Activated CD8-positive, alpha-beta memory T cell treated with anti-CD3 and anti-CD28 coated beads, Interleukin-2, amount 50 U/mL, for 1 hour (primary cell): ENCODE measurements around the gene RGL2.
"Not testable (repeated sequence)": the region's sequence is repeated elsewhere in the genome, so short reads cannot be mapped to it uniquely, and the experiment has no call there.

ENCODE experiments used
- DNase-seq: peaks from one replicate; pipeline ENCODE4 v3.0.0-alpha.2; 2020; ENCODE audit errors: extremely low read depth

Gene RGL2, protein sequence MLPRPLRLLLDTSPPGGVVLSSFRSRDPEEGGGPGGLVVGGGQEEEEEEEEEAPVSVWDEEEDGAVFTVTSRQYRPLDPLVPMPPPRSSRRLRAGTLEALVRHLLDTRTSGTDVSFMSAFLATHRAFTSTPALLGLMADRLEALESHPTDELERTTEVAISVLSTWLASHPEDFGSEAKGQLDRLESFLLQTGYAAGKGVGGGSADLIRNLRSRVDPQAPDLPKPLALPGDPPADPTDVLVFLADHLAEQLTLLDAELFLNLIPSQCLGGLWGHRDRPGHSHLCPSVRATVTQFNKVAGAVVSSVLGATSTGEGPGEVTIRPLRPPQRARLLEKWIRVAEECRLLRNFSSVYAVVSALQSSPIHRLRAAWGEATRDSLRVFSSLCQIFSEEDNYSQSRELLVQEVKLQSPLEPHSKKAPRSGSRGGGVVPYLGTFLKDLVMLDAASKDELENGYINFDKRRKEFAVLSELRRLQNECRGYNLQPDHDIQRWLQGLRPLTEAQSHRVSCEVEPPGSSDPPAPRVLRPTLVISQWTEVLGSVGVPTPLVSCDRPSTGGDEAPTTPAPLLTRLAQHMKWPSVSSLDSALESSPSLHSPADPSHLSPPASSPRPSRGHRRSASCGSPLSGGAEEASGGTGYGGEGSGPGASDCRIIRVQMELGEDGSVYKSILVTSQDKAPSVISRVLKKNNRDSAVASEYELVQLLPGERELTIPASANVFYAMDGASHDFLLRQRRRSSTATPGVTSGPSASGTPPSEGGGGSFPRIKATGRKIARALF

DNA sequence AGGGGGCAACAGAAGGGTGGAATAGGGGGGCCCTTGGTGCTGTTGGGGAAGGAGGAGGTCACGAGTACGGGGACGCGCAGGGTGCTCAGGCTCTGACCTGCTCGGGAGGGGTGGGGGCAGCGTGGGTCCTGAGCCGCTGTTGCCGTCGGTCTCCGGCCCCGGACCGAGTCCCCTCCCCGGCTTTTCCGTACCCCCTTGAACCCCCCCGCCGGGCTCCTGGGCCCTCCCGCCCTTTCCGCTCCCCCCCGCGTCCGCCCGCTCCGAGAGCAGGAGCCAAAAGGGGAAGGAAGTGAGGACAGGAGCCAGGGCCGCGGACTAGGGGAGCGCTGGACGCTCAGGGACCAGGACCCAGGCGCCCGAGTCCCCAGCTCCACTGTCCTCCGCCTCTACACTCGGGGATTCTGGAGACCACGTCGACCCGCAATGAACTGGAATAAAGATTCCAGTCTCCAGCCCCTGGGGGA lies at the start of gene RGL2:
Gene RGL2, minus strand, starts transcription at position 170 of the 464 bp plus-strand sequence. CDS start 332 bp downstream, outside the sequence.
- no peak for DNase-seq

DNA sequence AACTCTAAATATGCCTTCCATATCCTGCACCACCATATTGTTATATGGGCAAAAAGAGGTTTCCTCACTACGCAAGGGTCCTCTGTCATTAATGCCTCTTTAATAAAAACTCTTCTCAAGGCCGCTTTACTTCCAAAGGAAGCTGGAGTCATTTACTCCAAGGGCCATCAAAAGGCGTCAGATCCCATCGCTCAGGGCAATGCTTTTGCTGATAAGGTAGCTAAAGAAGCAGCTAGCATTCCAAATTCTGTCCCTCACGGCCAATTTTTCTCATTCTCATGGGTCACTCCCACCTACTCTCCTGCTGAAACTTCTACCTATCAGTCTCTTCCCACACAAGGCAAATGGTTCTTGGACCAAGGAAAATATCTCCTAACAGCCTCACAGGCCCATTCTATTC lies 49.1 kb upstream of the RGL2 start:
- no peak for DNase-seq

DNA sequence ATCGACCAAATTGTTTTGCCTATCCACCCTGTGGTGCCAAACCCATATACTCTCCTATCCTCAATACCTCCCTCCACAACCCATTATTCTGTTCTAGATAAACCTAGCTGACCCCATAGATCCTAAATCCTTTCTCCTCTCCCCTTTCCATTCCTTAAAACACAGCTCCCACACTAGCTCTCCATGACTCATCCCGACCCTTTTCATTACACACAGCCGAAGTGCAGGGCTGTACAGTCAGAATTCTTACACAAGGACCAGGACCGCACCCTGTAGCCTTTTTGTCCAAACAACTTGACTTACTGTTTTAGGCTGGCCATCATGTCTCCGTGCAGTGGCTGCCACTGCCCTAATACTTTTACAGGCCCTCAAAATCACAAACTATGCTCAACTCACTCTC lies 48.2 kb upstream of the RGL2 start:
- not testable (repeated sequence) for DNase-seq

- peak; percentile 54 for DNase-seq
Observed at GRCh38 chr6:33344701-33345697, 46.3 kb upstream of the RGL2 start.

GRCh38 chr6:33343953-33344611 lies 45.3 kb upstream of the RGL2 start:
- peak; percentile 71 for DNase-seq

DNA sequence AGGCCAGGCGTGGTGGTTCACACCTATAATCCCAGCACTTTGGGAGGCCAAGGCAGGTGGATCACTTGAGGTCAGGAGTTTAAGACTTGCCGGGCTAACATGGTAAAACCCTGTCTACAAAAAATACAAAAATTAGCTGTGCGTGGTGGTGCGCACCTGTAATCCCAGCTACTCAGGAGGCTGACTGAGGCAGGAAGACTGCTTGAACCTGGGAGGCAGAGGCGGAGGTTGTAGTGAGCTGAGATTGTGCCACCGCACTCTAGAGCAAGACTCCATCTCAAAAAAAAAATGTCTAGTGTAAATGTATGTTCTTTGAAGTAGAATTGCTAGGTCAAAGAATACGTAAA lies 44.8 kb upstream of the RGL2 start:
- DNase-seq = not testable (repeated sequence)

DNA sequence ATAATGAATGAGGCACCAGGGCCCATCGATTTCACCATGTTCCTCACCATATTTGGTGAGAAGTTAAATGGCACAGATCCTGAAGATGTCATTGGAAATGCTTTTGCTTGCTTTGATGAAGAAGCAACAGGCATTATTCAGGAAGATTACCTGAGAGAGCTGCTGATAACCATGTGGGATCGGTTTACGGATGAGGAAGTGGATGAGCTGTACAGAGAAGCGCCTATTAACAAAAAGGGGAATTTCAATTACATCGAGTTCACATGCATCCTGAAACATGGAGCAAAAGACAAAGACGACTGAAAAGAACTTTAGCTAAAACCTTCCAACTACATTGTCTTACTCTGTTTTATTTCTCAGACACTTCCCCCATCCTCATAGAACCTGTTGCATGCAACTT lies 40.5 kb upstream of the RGL2 start:
- no peak for DNase-seq

DNA sequence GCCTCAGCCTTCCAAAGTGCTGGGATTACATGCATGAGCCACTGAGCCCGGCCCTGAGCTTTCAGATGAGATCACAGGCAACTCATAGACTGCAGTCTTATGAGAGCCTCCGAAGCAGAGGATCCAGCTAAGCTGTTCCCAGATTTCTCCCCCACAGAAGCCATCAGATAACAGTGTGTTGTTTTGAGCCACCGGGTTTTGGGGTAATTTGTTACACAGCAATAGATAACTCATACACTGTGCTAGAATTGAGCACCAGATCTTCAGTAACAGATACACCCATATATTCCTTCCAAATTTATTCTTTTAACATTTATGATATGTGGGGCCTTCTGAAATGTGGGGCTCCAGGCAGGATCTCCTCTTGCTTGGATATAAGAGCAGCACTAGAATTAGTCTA lies 37.8 kb upstream of the RGL2 start:
- DNase-seq = no peak

DNA sequence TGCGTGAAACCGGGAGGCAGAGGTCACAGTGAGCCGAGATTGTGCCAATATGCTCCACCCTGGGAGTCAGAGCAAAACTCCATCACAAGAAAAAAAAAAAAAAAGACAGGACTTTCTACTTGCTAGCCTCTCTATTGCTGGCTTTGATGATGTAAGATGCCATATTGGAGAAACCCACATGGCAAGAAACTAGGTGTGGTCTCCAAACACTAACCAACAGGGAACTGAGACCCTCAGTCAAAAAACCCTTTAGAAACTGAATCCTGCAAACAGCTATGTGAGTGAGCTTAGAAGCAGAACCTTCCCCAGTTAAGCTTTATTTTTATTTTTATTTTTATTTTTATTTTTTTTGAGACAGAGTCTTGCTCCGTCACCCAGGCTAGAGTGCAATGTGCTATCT lies 37.2 kb upstream of the RGL2 start:
- no peak for DNase-seq

DNA sequence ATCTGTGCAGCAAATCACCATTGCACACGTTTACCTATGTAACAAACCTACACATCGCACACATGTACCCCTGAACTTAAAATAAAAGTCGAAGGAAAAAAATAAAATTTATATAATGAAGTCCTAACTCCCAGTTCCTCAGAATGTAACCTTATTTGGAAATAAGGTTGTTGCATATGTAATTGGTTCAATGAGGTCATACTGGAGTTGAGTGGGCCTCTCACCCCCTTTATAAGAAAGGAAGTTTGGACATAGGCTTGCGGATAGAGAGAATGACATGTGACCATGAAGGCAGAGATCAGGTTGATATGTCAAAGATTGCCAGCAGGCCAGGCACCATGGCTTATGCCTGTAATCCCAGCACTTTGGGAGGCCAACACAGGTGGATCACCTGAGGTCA lies 34.9 kb upstream of the RGL2 start:
- DNase-seq = no peak

DNA sequence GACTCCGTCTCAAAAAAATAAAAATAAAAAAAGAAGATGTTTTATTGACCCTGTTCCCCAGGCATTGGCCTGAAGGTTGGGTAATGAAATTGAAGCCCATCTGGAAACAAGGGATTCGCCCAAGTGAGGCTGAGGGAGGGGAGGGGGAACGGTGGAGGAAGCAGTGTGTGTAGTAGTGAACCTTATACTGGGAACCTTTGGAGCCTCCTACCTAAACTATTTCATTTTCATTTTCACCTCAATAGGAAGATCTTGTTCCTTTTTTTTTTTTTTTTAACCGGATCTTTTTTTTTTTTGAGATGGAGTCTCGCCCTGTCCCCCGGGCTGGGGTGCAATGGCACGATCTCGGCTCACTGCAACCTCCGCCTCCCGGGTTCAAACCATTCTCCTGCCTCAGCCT lies 32.0 kb upstream of the RGL2 start:
- no peak for DNase-seq

GRCh38 chr6:33329058-33329457 lies 30.3 kb upstream of the RGL2 start:
- DNase-seq = no peak

DNA sequence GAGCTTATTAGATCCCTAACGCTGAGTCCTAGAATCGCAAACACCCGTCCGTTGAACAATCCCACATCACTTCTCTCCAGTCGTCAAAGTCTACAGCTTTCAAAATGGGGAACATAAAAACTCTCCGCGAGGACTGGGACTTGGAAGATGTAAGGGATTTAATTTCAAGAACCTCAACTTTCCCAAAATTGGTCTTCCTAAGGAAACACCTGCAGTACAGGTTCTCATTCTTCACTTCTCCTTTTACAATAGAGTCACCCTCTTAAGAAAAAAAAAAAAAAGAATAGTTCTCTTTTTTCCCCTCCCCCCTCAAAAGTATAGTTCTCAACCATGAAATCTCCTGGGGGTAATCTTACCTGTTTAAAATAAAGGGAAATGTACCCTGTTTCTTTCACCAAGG lies 25.4 kb upstream of the RGL2 start:
- no peak for DNase-seq

- no peak for DNase-seq
Observed at GRCh38 chr6:33323623-33323948, 24.8 kb upstream of the RGL2 start.

- no peak for DNase-seq
Observed at GRCh38 chr6:33321227-33321626, 22.5 kb upstream of the RGL2 start.

DNA sequence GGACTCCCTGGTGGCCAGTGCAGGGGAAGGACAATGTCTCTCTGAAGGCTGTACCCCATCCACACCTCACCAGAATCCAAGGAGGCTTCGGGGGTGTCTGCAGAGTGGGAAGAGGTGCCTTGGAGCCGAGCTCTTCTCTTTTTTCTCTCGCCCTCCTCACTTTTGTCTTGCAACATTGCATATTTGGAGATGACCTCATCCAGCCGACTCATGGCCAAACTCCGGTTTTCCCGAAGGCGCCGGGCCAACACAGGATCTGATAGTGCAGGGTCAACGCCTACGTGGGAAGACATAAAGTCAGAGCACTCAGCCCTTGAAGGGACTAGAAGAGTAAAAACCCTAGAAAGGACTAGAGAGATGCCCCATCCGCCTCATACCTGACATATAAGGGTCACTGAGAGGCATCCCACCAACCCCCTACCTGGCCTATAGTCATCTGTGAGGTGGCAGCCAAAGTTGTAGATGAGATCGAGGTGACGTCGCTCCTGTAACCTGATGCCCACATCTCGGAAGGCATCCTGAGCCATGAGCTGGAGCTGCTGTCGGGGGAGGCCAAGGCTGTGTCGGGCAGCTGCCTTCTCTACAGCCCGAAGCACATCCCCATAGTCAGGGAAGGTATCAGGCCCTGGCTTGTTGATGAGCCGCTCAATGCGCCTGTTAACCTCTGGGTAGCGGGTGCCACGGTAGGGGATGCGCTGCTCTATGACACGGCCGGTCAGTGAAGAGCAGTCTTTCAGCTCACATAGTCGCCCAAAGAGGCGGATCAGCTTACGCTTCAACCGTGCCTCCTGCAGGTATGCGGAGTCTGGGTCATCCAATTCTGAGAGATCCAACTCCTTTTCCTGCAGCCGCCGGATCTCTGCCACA lies 21.8 kb upstream of the RGL2 start:
- DNase-seq = no peak

DNA sequence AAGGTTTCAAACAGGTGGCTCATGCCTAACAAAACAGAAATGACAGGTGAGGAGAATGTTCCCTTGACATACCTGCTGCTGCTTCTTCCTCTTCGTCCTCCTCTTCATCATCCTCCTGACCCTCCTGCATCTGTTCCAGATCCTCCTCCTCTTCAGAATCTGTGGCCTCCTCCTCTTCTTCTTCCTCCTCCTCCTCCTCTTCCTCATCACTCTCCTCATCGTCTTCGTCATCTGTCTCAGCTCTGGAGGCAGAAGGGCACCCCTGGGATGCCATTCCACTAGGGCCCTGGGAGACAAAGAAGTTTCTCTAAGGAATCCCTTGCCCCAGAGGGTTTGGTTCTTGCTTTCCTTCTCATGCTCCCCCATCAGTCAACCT lies 21.2 kb upstream of the RGL2 start:
- DNase-seq = no peak

DNA sequence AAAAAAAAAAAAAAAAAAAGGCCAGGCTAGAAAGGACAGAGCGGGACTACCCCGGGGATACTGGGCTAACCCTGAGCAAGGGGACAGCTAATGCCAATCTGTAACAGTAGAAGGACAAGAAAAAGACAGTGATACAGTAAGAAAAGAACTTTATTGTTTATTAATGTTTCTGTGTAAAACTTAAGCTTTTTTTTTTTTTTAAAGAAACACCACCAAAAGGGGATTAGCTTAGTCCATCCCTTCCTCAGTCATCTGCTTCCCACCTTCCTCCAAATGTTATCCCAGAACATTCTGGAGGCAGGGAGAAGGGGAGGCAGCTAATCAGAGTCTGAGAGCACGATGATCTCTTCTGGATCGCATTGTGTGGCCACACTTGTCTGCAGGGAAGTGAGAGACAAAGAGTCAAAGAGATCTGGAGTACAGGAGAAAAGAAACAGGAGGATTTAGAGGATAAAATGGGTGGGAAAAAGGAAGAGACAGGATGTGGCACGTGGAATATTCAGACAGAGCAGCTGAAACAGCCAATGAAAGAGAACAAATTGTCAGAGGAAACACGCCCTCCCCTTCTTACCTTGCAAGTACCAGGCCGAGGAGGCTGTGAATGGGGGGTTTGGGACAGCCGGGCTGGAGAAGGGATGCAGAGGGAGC lies 19.8 kb upstream of the RGL2 start:
- DNase-seq = no peak

DNA sequence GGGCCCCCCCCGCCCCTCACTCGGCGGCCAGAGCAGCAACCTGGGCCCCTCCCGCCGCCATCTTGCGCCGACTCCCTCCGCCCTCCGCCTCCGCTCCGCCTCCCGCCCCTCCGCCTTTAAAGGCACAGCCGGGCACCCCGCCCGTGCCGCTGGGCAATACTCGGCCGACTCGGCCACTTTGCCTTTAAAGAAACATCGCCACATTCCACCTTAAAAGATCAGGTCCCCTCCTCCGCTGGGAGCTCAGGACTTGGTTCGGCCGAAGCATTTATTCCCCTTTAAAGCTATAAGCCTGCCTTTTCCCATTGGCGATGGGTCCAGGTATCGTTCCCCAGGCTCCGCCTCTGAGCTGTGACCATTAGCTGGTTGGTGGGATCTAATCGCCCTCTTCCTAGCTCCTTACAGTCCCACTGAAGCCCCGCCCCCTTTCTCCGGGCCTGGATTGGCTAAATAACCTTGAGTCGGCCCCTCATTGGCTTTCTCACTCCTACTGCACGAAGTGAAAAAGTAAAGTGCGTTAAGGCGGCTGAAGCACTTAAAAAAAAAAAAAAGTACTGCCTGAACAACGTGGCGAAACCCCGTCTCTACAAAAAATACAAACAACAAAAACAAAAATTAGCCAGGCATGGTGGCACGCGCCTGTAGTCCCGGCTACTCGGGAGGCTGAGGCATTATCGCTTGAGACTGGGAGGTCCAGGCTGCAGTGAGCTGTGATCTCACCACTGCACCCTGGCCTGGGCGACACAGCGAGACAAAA lies 19.1 kb upstream of the RGL2 start, which contains the start of gene ZBTB22:
Gene ZBTB22, minus strand, starts transcription at position 76 of the 757 bp plus-strand sequence. CDS start 828 bp downstream, outside the sequence.
- DNase-seq = peak; percentile 96

DNA sequence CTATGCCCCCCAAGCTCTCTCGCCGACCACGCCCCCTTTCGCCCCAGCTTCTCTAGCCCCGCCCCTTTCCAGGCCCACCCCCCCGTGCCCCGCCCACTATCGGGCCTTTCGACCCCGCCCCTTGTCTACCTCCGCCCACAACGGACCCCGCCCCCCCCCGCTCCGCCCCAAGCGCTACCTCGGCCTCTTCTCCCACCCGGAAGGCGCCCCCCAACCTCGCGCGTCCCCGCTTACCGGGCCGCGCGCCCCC lies 18.6 kb upstream of the RGL2 start:
- no peak for DNase-seq
